MCF 10A (cell line): ENCODE measurements around the gene MYL3. TPM values are rescaled to one million over a fixed set of nuclear protein-coding genes. Genes with fewer than 3 reads are reported as not detected.

Source experiments
- BruUV-seq: library from RNA; stranded (reverse); fragments of 400-500 nt; replicated peaks from 2 replicates; lab custom pipeline; 2021; lab: Mats Ljungman, UMichigan
- CTCF ChIA-PET: fragments of 300-600 bp; sonication (Branson Sonifier 250); formaldehyde crosslinking; extraction: SDS; loops from one replicate; lab custom pipeline; 2021; ENCODE audit warnings: antibody characterized with exemption, inconsistent platforms; lab: Yijun Ruan, JAX
- POLR2A ChIA-PET: fragments of 300-600, 350-650 bp; sonication (Branson Sonifier 250); formaldehyde crosslinking; extraction: SDS; loops from one replicate; lab custom pipeline; 2020; ENCODE audit warnings: antibody characterized with exemption, inconsistent platforms; lab: Yijun Ruan, JAX
- DNase-seq: peaks from one replicate; pipeline ENCODE4 v3.0.0-alpha.2; 2018; ENCODE audit not compliant: unreplicated experiment
- H3K27ac Mint-ChIP-seq: one replicate; pipeline ENCODE4 v1.8.0; 2022; ENCODE audit warnings: mild to moderate bottlenecking, low read depth, mixed read lengths; ENCODE audit not compliant: unreplicated experiment
- H3K27me3 Mint-ChIP-seq: one replicate; pipeline ENCODE4 v1.8.0; 2022; ENCODE audit warnings: mixed read lengths; ENCODE audit not compliant: insufficient read depth, unreplicated experiment
- H3K36me3 Mint-ChIP-seq: one replicate; pipeline ENCODE4 v1.8.0; 2022; ENCODE audit warnings: mild to moderate bottlenecking, moderate library complexity, mixed read lengths; ENCODE audit not compliant: insufficient read depth, unreplicated experiment
- H3K4me1 Mint-ChIP-seq: one replicate; pipeline ENCODE4 v1.8.0; 2022; ENCODE audit warnings: mixed read lengths; ENCODE audit not compliant: insufficient read depth, unreplicated experiment
- H3K4me3 Mint-ChIP-seq: one replicate; pipeline ENCODE4 v1.8.0; 2022; ENCODE audit warnings: mild to moderate bottlenecking, moderate library complexity, mixed read lengths; ENCODE audit not compliant: unreplicated experiment
- H3K9me3 Mint-ChIP-seq: one replicate; pipeline ENCODE4 v1.8.0; 2022; ENCODE audit warnings: mixed read lengths; ENCODE audit not compliant: unreplicated experiment
- CTCF ChIP-seq: fragments of 200-600 bp; IDR thresholded peaks from one replicate; pipeline ENCODE4 v1.8.0; 2022; ENCODE audit warnings: antibody characterized with exemption, mild to moderate bottlenecking; ENCODE audit not compliant: unreplicated experiment
- intact Hi-C: fragments of 100-400 bp; cut with micrococcal nuclease; formaldehyde crosslinking; loops from 2 replicates; pipeline ENCODE4 v1.14.1; 2022
- total RNA-seq: library from RNA; stranded (reverse); gene quantifications from 2 replicates; pipeline ENCODE4 v1.2.3, GENCODE V29; 2022

The MYL3 gene
- total RNA-seq, 1 experiment from 2014 or later, result not detected

GRCh38 chr3:46880884-46881595 lies 17.8 kb upstream of the MYL3 start:
- no peak for TF ChIP-seq CTCF
- no peaks in the 10 kb centered on the region for H3K36me3 Mint-ChIP-seq
- no peaks in the 10 kb centered on the region for H3K9me3 Mint-ChIP-seq
- ChIA-PET POLR2A (no interaction called here), CTCF (no interaction called here)
- DNase-seq, result no peak
- H3K4me1 Mint-ChIP-seq, result no peaks in the 10 kb centered on the region
- no TSS peak for BruUV-seq
- no peak overlapping the region for H3K4me3 Mint-ChIP-seq
- intact Hi-C loops, result no loop called here
- H3K27ac Mint-ChIP-seq, result no peak overlapping the region
- H3K27me3 Mint-ChIP-seq, result peaks cover 37% of the 10 kb centered on the region

- no peak for DNase-seq
- peaks cover 22% of the 10 kb centered on the region for H3K27me3 Mint-ChIP-seq
- intact Hi-C loops, result no loop called here
Observed at GRCh38 chr3:46878781-46879436, 15.7 kb upstream of the MYL3 start.

GRCh38 chr3:46877406-46878125 lies 14.3 kb upstream of the MYL3 start, which contains the start of gene PTH1R:
Gene PTH1R (plus strand): TSS chr3:46877721. CDS start chr3:46883560, 5,839 bp downstream.
- no TSS peak for BruUV-seq
- no peak for TF ChIP-seq CTCF
- Mint-ChIP-seq H3K4me1 (no peaks in the 10 kb centered on the region), H3K9me3 (no peaks in the 10 kb centered on the region), H3K27me3 (peaks cover 18% of the 10 kb centered on the region), H3K4me3 (no peak within 1 kb of the TSS), H3K27ac (no peak within 1 kb of the TSS), H3K36me3 (no peaks in the 10 kb centered on the region)
- intact Hi-C loops, result no loop called here
- POLR2A ChIA-PET, result interaction anchor here (0.5 to 1.0 kb wide), 2 partner anchors 8 to 102 kb away, joined by 3 read pairs; partner anchors contain the start of gene NBEAL2
- no peak for DNase-seq
- CTCF ChIA-PET, result interaction anchor here (0.8 to 2.2 kb wide), 4 partner anchors 10 to 32 kb away, joined by 3 to 14 read pairs (median 4); no protein-coding TSS in a partner anchor

More at GRCh38 chr3:46878781-46879436, 15.7 kb upstream of the MYL3 start:
- H3K9me3 Mint-ChIP-seq, result no peaks in the 10 kb centered on the region
- H3K4me1 Mint-ChIP-seq, result no peaks in the 10 kb centered on the region
- ChIA-PET CTCF (interaction anchor here (2.2 kb wide), 1 partner anchor 12 kb away, joined by 14 read pairs; no protein-coding TSS in a partner anchor), POLR2A (interaction anchor here (1.0 kb wide), 1 partner anchor 101 kb away, joined by 3 read pairs; the partner anchor contains the start of gene NBEAL2)
- no peak overlapping the region for H3K27ac Mint-ChIP-seq
- no peaks in the 10 kb centered on the region for H3K36me3 Mint-ChIP-seq
- BruUV-seq, result no TSS peak
- no peak for TF ChIP-seq CTCF
- H3K4me3 Mint-ChIP-seq, result no peak overlapping the region
